Immature natural killer cell (primary cell): ENCODE data around the gene CITED4. TPM values are rescaled to one million over a fixed set of nuclear protein-coding genes. Genes with fewer than 3 reads are reported as not detected.

Experiments used
- DNase-seq, 3 donors: peaks; one replicate each; pipeline ENCODE4 v3.0.0; 2022; ENCODE audit warnings: mixed read lengths in 1 of 3
- H3K27ac Mint-ChIP-seq, 6 donors: one replicate each; pipeline ENCODE4 v1.8.0; 2020; ENCODE audit warnings: mixed read lengths in 6 of 6, mild to moderate bottlenecking in 5 of 6, inconsistent platforms in 4 of 6, moderate library complexity in 3 of 6
- H3K27me3 Mint-ChIP-seq, 3 donors: one replicate each; pipeline ENCODE4 v1.8.0; 2020 to 2021; ENCODE audit warnings: low read depth in 3 of 3, mild to moderate bottlenecking in 3 of 3, mixed read lengths in 3 of 3, moderate library complexity in 3 of 3, inconsistent platforms in 1 of 3
- H3K36me3 Mint-ChIP-seq, 3 donors: one replicate each; pipeline ENCODE4 v1.8.0; 2020; ENCODE audit warnings: mixed read lengths in 3 of 3, inconsistent platforms in 2 of 3, mild to moderate bottlenecking in 2 of 3
- H3K4me1 Mint-ChIP-seq, 2 donors: one replicate each; pipeline ENCODE4 v1.8.0; 2020; ENCODE audit warnings: inconsistent platforms in 2 of 2, mild to moderate bottlenecking in 2 of 2, mixed read lengths in 2 of 2, moderate library complexity in 1 of 2
- H3K4me3 Mint-ChIP-seq, 5 donors: one replicate each; pipeline ENCODE4 v1.8.0; 2020; ENCODE audit warnings: mild to moderate bottlenecking in 5 of 5, mixed read lengths in 5 of 5, inconsistent platforms in 3 of 5, moderate library complexity in 3 of 5
- H3K9me3 Mint-ChIP-seq, 6 donors: one replicate each; pipeline ENCODE4 v1.8.0; 2020; ENCODE audit warnings: mild to moderate bottlenecking in 6 of 6, mixed read lengths in 6 of 6, inconsistent platforms in 4 of 6, moderate library complexity in 3 of 6
- polyA plus RNA-seq, 3 donors: library from polyadenylated mRNA; unstranded; fragments of 300-500 nt; fragmentation: Illumina TruSeq; gene quantifications; one replicate each; pipeline ENCODE4 v1.2.3, GENCODE V29; 2021

Gene CITED4
- polyA plus RNA-seq, 3 donors from 2014 or later = 2.1 to 3.5 (median 2.7) TPM

- H3K4me1 Mint-ChIP-seq = peaks cover 11 to 16% of the 10 kb centered on the region in 2 donors
- H3K27me3 Mint-ChIP-seq = peaks cover 0 to 4% (median 2%) of the 10 kb centered on the region in 3 donors
- no peak overlapping the region for H3K4me3 Mint-ChIP-seq
- no peaks in the 10 kb centered on the region for H3K9me3 Mint-ChIP-seq
- H3K27ac Mint-ChIP-seq = no peak overlapping the region
- no peak for DNase-seq
- no peaks in the 10 kb centered on the region for H3K36me3 Mint-ChIP-seq
These were observed 36.2 kb downstream of the CITED4 start for GRCh38 chr1:40825996-40826395.

DNA sequence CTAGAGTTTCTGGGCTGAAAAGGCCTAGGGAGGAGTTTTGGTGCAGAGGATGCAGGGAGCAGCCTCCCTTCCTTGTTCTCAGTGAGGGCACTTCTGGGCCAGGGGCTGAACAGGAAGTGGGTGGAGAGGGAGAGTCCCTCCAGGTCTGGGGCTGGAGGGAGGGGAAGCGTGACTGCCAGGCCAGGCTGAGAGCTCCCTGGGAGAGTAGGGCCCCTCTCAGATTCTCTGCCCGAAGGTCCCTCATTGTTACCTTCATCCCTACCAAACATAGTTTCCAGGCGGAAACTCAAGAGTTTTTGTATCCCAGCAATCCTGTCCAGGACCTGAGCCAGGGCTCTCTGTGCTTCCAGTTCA, 36.8 kb downstream of the CITED4 start:
- no peak overlapping the region for H3K4me3 Mint-ChIP-seq

GRCh38 chr1:40824591-40825434, 37.4 kb downstream of the CITED4 start:
- H3K4me3 Mint-ChIP-seq = no peak overlapping the region
- H3K36me3 Mint-ChIP-seq = no peaks in the 10 kb centered on the region
- peaks cover 11 to 16% of the 10 kb centered on the region in 2 donors for H3K4me1 Mint-ChIP-seq
- H3K27me3 Mint-ChIP-seq = peaks cover 0 to 4% (median under 1%) of the 10 kb centered on the region in 3 donors
- no peak for DNase-seq
- no peaks in the 10 kb centered on the region for H3K9me3 Mint-ChIP-seq
- H3K27ac Mint-ChIP-seq = peak overlapping the region in 2 of 6 donors; percentile 1 to 41

More for the DNA sequence above, 36.8 kb downstream of the CITED4 start:
- peaks cover 0 to 4% (median 2%) of the 10 kb centered on the region in 3 donors for H3K27me3 Mint-ChIP-seq
- no peak for DNase-seq
- no peak overlapping the region for H3K27ac Mint-ChIP-seq
- no peaks in the 10 kb centered on the region for H3K9me3 Mint-ChIP-seq
- peaks cover 11 to 16% of the 10 kb centered on the region in 2 donors for H3K4me1 Mint-ChIP-seq
- no peaks in the 10 kb centered on the region for H3K36me3 Mint-ChIP-seq

DNA sequence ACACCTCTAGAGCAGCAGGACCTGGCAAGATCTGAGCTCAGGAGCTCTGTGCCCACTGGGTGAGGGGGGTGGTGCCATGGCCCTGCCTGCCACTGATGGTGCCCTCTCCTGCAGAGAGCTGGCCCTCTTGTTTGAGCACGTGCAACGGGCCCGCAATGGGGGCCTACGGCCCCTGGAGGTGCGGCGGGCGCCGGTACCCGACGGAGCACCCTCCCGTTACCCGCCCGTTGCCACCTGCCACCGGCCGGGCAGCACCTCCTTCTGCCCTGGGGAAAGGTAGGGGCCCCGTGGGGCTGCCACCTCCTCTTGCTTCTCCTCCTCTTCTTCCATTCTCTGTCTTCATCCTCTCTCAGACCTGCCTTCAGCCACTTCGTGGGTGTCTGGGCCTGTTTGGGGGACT, 38.2 kb downstream of the CITED4 start:
- DNase-seq = no peak
- H3K9me3 Mint-ChIP-seq = no peaks in the 10 kb centered on the region
- H3K27ac Mint-ChIP-seq = no peak overlapping the region
- no peaks in the 10 kb centered on the region for H3K36me3 Mint-ChIP-seq
- peaks cover 11 to 21% of the 10 kb centered on the region in 2 donors for H3K4me1 Mint-ChIP-seq
- H3K27me3 Mint-ChIP-seq = peaks cover 0 to 4% (median 1%) of the 10 kb centered on the region in 3 donors
- no peak overlapping the region for H3K4me3 Mint-ChIP-seq

GRCh38 chr1:40823345-40823744, 38.8 kb downstream of the CITED4 start:
- Mint-ChIP-seq H3K36me3 (no peaks in the 10 kb centered on the region), H3K9me3 (no peaks in the 10 kb centered on the region), H3K27me3 (peaks cover 0 to 4% (median 1%) of the 10 kb centered on the region in 3 donors), H3K4me1 (peaks cover 11 to 22% of the 10 kb centered on the region in 2 donors), H3K4me3 (no peak overlapping the region), H3K27ac (no peak overlapping the region)
- DNase-seq = no peak

DNA sequence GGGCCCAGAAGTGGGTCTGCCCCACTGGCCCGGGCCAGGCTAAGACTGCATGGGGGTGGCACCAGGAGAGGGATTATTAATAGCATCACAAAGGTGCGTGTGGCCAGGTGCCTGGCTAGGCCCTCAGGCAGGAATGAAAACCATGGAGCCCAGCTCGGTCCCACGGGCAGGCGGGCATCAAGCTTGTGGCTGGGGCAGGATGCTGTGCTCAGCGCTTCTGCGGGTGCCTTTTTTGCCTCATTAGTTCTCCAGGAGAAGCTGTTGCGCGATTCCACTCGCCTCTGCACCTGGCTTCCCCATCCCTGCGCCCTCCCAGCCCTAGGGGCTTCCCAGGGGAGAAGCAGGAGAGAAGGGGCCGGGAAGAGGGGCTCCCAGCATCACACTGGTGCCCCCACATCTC, 39.3 kb downstream of the CITED4 start:
- H3K36me3 Mint-ChIP-seq = no peaks in the 10 kb centered on the region
- H3K9me3 Mint-ChIP-seq = no peaks in the 10 kb centered on the region
- no peak for DNase-seq
- H3K4me1 Mint-ChIP-seq = peaks cover 11 to 22% of the 10 kb centered on the region in 2 donors
- H3K4me3 Mint-ChIP-seq = no peak overlapping the region
- H3K27me3 Mint-ChIP-seq = peaks cover 0 to 4% (median 1%) of the 10 kb centered on the region in 3 donors
- no peak overlapping the region for H3K27ac Mint-ChIP-seq

DNA sequence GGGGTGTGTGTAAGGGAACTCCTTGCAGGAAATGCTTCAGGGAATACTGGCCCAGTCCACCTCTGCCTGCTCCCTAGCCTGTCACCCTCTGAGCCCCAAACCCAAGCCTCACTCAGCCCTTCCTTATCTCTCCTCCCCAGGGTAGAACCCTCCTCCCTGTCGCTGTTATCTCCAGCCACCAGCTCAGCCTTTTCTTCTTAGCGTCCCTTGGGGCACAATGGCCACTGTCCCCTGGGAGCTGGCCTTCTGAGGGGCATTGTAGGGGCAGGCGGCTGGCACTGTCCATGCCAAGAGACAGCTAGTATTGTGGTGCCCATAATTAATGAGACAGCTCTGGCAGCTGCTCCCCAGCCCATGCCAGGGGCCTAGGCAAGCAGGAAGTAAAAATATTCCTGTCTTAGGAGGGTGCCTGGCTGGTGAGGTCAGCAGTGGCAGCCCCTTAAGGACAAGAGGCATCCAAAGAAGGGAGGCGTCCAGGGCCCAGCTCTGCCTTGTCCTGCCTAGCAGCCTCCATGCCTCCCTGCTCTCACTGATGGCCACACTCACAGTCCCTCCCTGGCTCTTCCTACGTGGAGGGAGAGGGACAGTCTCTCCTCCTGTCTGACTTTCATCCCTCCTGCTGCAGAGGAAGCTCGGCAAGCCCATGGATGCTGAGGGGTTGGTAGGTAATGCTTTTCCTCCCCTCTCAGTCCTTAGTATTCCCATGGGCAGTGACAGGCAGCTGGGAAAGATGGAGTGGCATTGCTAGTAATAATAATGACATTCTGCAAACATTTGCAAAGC, 41.1 kb downstream of the CITED4 start:
- Mint-ChIP-seq H3K4me3 (peak overlapping the region in 1 of 5 donors; percentile 27), H3K36me3 (no peaks in the 10 kb centered on the region), H3K27me3 (peaks cover 0 to 4% (median 1%) of the 10 kb centered on the region in 3 donors)

DNA sequence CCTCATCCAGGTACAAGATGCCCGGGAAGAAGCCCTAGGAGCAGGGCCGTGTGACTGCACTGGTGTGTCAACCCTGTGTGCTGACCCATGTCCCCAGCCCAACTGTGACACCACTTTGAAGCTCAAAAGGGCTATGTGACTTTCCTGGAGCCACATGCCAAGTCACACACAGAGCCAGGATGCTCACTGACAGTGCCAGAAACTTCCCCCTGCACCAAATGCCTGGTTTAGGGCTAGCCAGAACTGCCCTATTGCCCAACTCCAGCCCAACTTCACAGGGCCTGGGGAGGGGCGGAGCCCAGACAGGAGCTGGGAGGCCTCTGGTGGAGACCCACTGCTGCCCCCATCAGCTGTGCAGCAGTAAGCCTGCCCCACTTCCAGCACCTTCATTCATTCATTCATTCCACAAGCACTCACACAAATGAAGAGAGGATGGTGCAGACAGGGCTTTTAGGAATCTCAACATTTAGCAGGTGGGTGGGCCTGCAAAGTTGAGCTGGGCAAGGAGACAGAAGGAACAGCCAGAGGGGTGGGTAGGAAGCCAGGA, 41.8 kb downstream of the CITED4 start:
- H3K27me3 Mint-ChIP-seq = peaks cover 0 to 6% (median 4%) of the 10 kb centered on the region in 3 donors
- H3K4me1 Mint-ChIP-seq = peaks cover 4 to 13% of the 10 kb centered on the region in 2 donors
- no peak overlapping the region for H3K27ac Mint-ChIP-seq
- DNase-seq = no peak
- no peak overlapping the region for H3K4me3 Mint-ChIP-seq
- H3K9me3 Mint-ChIP-seq = no peaks in the 10 kb centered on the region
- no peaks in the 10 kb centered on the region for H3K36me3 Mint-ChIP-seq

More for the DNA sequence above, 41.1 kb downstream of the CITED4 start:
- Mint-ChIP-seq H3K9me3 (no peaks in the 10 kb centered on the region), H3K4me1 (peaks cover 8 to 20% of the 10 kb centered on the region in 2 donors), H3K27ac (no peak overlapping the region)
- DNase-seq = no peak

- H3K4me1 Mint-ChIP-seq = peaks cover 0 to 8% of the 10 kb centered on the region in 2 donors
- H3K27me3 Mint-ChIP-seq = peaks cover 0 to 6% (median 2%) of the 10 kb centered on the region in 3 donors
- H3K36me3 Mint-ChIP-seq = no peaks in the 10 kb centered on the region
- H3K4me3 Mint-ChIP-seq = peak overlapping the region; percentile 78 to 83 (median 80)
- DNase-seq = no peak
- no peaks in the 10 kb centered on the region for H3K9me3 Mint-ChIP-seq
- H3K27ac Mint-ChIP-seq = peak overlapping the region in 1 of 6 donors; percentile 20
These were observed 43.1 kb downstream of the CITED4 start for GRCh38 chr1:40819101-40819500.

GRCh38 chr1:40818264-40818961, 43.8 kb downstream of the CITED4 start:
- Mint-ChIP-seq H3K27me3 (peaks cover under 1 to 6% (median 2%) of the 10 kb centered on the region in 3 donors), H3K36me3 (no peaks in the 10 kb centered on the region), H3K9me3 (no peaks in the 10 kb centered on the region)

GRCh38 chr1:40817791-40818263, 44.3 kb downstream of the CITED4 start:
- H3K4me1 Mint-ChIP-seq = peaks cover 0 to 8% of the 10 kb centered on the region in 2 donors
- H3K27ac Mint-ChIP-seq = peak overlapping the region in 1 of 6 donors; percentile 10

More at GRCh38 chr1:40818264-40818961, 43.8 kb downstream of the CITED4 start:
- DNase-seq = peak; percentile 70 to 77 (median 74)
- peak overlapping the region in 3 of 6 donors; percentile 4 to 79 (median 10) for H3K27ac Mint-ChIP-seq
- H3K4me3 Mint-ChIP-seq = peak overlapping the region; percentile 78 to 83 (median 80)
- peaks cover 0 to 8% of the 10 kb centered on the region in 2 donors for H3K4me1 Mint-ChIP-seq

DNA sequence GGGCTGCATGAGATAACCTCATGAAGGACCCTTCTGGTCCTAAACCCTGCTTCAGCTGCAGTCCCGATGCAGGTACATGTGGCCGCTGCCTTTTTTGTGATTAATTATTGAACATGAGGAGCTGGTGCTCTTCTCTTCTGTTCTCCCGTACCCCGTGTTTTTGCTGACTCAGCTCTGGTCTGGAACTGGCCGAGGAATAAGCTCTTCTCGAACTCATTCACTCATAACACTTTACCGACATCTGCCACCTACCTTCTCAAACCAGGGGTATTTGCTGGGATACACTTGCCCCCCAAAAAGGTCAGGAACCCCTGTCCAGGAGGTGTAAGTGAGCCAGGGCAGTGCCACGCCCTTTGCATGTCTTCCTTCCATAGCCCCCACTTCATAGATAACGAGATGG, 46.7 kb downstream of the CITED4 start:
- no peaks in the 10 kb centered on the region for H3K9me3 Mint-ChIP-seq
- no peak for DNase-seq
- H3K27me3 Mint-ChIP-seq = peaks cover 2 to 8% (median 5%) of the 10 kb centered on the region in 3 donors
- no peaks in the 10 kb centered on the region for H3K36me3 Mint-ChIP-seq
- no peak overlapping the region for H3K27ac Mint-ChIP-seq
- no peak overlapping the region for H3K4me3 Mint-ChIP-seq
- H3K4me1 Mint-ChIP-seq = peaks cover 0 to 8% of the 10 kb centered on the region in 2 donors

More at GRCh38 chr1:40817791-40818263, 44.3 kb downstream of the CITED4 start:
- DNase-seq = no peak
- Mint-ChIP-seq H3K9me3 (no peaks in the 10 kb centered on the region), H3K27me3 (peaks cover 0 to 7% (median 2%) of the 10 kb centered on the region in 3 donors), H3K36me3 (no peaks in the 10 kb centered on the region), H3K4me3 (peak overlapping the region; percentile 78 to 83 (median 80))
